ENCODE results near the gene RUNX2. TPM values are rescaled to one million over a fixed set of nuclear protein-coding genes. Genes with fewer than 3 reads are reported as not detected.

RUNX2 gene
- total RNA-seq, 4 donors from 2014 or later, result 0.78 to 2.0 (median 0.94) TPM

GRCh38 chr6:45617441-45617840 is 289.3 kb downstream of the RUNX2 start:
- intact Hi-C loops (cut with DNase I; ENCODE audit: low total_unique reads) (no loop called here), in situ Hi-C loops (cut with MboI; ENCODE audit: low sequenced_read_pairs in 4 of 4) (no loop called here)
- Histone ChIP-seq H3K27me3 (no peaks in the 10 kb centered on the region), H3K4me1 (no peaks in the 10 kb centered on the region), H3K4me3 (no peak overlapping the region), H3K27ac (no peak overlapping the region), H3K36me3 (no peaks in the 10 kb centered on the region), H3K9me3 (no peaks in the 10 kb centered on the region)
- TF ChIP-seq POLR2A (IDR thresholded peaks at IDR 0.05) (no peak), CTCF (IDR thresholded peaks at IDR 0.05 in 4 of 5, conservative IDR thresholded peaks at IDR 0.05 in 1 of 5) (no peak)
- ATAC-seq (no peak), DNase-seq (no peak)

DNA sequence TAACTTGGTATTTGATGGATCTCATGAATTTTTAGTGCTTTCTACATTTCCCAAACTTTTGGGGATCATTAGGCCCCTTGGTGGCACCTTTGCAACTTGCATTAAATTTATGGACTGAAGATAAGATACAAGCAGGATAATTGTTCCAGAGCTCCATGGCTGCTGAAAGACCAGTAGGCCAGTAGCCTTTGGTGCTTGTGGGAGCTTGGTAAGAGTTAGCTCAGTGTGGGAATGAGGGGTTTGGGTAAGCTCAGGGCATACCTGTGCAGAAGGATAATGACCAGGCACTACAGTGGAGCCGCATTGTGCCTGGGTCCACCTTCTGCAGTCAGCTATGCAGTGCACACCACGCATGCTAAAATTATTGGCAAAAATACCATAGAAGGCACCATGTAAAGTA is 290.1 kb downstream of the RUNX2 start:
- TF ChIP-seq POLR2A (IDR thresholded peaks at IDR 0.05) (no peak), CTCF (IDR thresholded peaks at IDR 0.05 in 4 of 5, conservative IDR thresholded peaks at IDR 0.05 in 1 of 5) (no peak)
- Histone ChIP-seq H3K27ac (no peak overlapping the region), H3K4me1 (no peaks in the 10 kb centered on the region), H3K9me3 (no peaks in the 10 kb centered on the region), H3K36me3 (no peaks in the 10 kb centered on the region), H3K27me3 (no peaks in the 10 kb centered on the region), H3K4me3 (no peak overlapping the region)
- in situ Hi-C loops (cut with MboI; ENCODE audit: low sequenced_read_pairs in 4 of 4) (no loop called here), intact Hi-C loops (cut with DNase I; ENCODE audit: low total_unique reads) (no loop called here)
- DNase-seq (no peak), ATAC-seq (no peak)

DNA sequence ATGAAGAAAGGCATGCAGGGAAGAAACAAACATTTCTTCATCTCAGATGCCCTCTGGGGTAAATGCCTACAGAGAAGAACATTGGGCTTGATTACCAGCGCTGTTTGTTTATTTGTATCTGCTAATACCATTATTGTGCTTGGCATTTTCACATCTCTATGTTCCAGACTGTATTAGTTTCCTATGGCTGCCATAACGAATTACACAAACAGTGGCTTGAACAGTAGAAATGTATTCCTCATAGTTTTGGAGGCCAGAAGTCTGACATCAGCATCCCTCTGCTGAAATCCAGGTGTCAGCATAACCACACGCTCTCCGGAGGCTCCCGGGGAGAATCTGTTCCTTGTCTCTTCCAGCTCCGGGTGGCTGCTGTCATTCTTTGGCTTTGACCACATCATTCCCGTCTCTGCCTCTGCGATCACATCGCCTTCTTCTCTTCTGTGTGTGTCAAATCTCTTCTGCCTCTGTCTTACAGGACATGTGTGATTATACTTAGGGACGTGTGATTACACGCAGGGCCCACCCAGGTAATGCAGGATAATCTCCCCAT is 291.2 kb downstream of the RUNX2 start:
- DNase-seq (peak in 1 of 2 donors; percentile 54), ATAC-seq (peak; percentile 71 to 75)
- TF ChIP-seq POLR2A (IDR thresholded peaks at IDR 0.05), result no peak
- Histone ChIP-seq H3K4me3 (no peak overlapping the region), H3K9me3 (no peaks in the 10 kb centered on the region), H3K4me1 (no peaks in the 10 kb centered on the region), H3K36me3 (no peaks in the 10 kb centered on the region), H3K27ac (peak overlapping the region in 3 of 4 donors; percentile 20 to 25 (median 22)), H3K27me3 (no peaks in the 10 kb centered on the region)
- intact Hi-C loops (cut with DNase I; ENCODE audit: low total_unique reads), result no loop called here
- in situ Hi-C loops (cut with MboI; ENCODE audit: low sequenced_read_pairs in 4 of 4), result no loop called here

DNA sequence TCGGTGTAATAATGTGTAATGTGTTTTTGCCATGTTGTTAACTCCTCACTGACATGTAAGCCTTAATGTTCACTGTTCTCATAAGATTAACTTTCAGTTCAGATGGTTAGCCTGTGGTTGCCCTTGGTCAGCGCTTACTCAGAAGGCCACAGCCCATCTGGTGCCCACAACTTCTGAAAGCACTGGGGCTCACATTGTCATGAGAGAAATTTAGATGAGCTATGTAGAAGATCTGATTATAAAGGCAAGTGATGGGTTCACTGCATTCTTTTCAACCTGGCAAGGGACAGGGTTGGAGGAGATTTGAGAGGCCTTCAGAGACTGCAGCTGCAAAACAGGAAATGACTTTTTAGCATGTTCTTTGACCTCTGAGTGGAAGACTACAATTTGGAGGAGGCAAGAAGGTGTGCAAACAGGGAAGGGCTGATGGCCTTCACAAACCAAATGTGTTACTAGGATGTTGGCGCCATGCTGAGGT is 291.9 kb downstream of the RUNX2 start:
- Histone ChIP-seq H3K4me3 (no peak overlapping the region), H3K27ac (peak overlapping the region in 3 of 4 donors; percentile 20 to 35 (median 25)), H3K9me3 (no peaks in the 10 kb centered on the region), H3K36me3 (no peaks in the 10 kb centered on the region), H3K27me3 (no peaks in the 10 kb centered on the region), H3K4me1 (no peaks in the 10 kb centered on the region)
- TF ChIP-seq POLR2A (IDR thresholded peaks at IDR 0.05), result no peak
- TF ChIP-seq CTCF (IDR thresholded peaks at IDR 0.05 in 4 of 5, conservative IDR thresholded peaks at IDR 0.05 in 1 of 5), result no peak
- ATAC-seq (peak; percentile 14 to 41), DNase-seq (no peak)
- intact Hi-C loops (cut with DNase I; ENCODE audit: low total_unique reads) (no loop called here), in situ Hi-C loops (cut with MboI; ENCODE audit: low sequenced_read_pairs in 4 of 4) (no loop called here)

DNA sequence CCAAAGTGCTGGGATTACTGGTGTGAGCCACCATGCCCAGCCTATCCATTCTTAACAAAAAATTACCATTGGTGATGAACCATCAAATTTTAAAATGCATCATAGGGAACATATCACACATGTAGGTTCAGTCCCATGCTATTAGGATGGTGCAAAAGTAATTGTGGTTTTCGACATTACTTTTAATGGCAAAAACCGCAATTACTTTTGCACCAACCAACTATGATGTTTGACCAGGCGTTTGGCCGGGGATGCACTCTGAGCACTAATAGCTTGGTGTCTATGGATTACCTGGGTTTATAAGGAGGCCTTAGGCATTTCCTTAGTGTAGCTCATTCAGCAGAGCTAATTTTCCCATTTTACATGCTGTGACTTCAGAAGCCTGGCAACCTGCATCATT is 296.1 kb downstream of the RUNX2 start:
- TF ChIP-seq CTCF (IDR thresholded peaks at IDR 0.05 in 4 of 5, conservative IDR thresholded peaks at IDR 0.05 in 1 of 5) (no peak), POLR2A (IDR thresholded peaks at IDR 0.05) (no peak)
- Histone ChIP-seq H3K27ac (no peak overlapping the region), H3K36me3 (no peaks in the 10 kb centered on the region), H3K9me3 (no peaks in the 10 kb centered on the region), H3K4me3 (no peak overlapping the region), H3K27me3 (no peaks in the 10 kb centered on the region), H3K4me1 (no peaks in the 10 kb centered on the region)
- in situ Hi-C loops (cut with MboI; ENCODE audit: low sequenced_read_pairs in 4 of 4), result no loop called here
- intact Hi-C loops (cut with DNase I; ENCODE audit: low total_unique reads), result no loop called here
- ATAC-seq, result no peak
- no peak for DNase-seq

Data from gastrocnemius medialis (tissue), 4 donors.